Ovary (tissue), 3 donors: ENCODE measurements around the gene CLCN2.

ENCODE experiments used
- CTCF ChIP-seq, 3 donors: fragments of 450-650 bp in 2 of 3; fragments of 200-600 bp in 1 of 3; IDR thresholded peaks; one replicate each; pipeline versions ENCODE4 v1.5.1 to v1.8.0; 2016 to 2022; ENCODE audit warnings: antibody characterized with exemption in 3 of 3, mild to moderate bottlenecking in 1 of 3
- POLR2A ChIP-seq: fragments of 450-650 bp; IDR thresholded peaks from one replicate; pipeline ENCODE4 v1.6.1; 2017; ENCODE audit warnings: antibody characterized with exemption, mild to moderate bottlenecking, moderate library complexity
- donor health status: DM: no; HTN: no; CAD: no.

GRCh38 chr3:184379358-184380184 is 18.2 kb upstream of the CLCN2 start, which contains the start of gene CHRD:
- TF ChIP-seq POLR2A = no peak
- TF ChIP-seq CTCF (IDR thresholded peaks at IDR 0.05) = no peak
